ENCODE results near the gene DIO2.

DIO2 gene

DNA sequence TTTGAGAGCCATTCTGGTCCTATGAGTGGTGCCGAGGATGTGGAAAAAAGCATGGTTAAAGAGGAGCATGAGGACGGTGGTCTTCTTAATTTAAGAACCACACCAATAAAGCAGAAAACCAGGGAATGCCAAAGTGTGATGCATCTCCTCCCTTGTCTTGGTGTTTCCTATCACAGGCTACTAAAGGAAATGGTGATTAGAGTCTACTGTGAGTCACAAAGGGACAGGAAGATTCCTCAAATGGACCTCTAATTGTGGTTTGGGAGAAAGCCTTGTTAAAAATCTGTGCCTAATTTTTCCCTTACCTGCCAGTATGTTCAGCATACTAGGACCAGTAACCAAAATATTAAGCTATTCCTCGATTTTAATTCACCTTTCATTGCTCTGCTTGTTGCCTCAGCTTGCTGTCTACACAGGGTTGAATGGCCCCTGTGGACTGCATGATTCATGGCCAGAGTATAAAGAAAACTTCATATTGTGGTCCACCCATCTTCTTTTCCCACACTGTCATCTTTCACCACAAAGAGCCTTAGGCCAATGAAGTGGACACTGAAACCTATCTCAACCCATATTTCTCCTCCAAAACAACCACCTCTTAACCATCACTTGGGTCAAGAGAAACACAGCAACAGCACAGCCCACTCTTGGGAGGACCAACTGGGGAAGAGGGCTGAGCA, 38.8 kb downstream of the DIO2 start:
- DNase-seq (ENCODE audit: low read depth in 2 of 2, low spot score in 1 of 2), result no peak

DNA sequence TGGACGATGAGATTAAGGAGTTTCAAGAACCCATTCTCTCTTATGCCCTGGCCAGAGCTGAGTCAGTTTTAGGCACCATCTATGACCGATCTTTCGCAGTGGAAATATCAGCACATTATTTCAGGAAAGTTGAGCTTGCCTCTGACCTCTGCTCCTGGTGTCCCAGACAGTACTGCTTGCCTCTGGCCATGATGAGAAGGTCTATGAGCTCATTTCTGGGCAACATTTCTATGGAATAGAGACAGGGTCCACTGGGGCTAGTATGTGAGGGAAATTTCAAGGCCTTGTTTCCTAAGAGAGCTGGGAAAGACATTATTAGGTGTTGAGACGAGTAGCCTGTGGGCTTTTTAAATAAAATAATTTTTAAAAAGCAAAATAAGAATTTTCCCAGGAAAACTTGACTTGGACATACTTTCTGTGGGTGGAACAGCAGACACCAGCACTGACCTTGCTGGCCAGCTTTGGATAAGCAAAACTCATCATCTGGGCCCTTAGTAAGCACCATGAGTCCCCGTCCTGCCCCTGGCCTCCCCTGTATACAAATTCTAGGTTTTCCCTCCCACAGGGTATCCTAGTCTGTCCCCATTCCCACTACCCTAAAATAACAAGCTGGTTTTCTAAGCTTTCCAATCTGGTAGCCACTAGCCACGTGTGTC, 43.4 kb downstream of the DIO2 start:
- no peak for DNase-seq (ENCODE audit: low read depth in 2 of 2, low spot score in 1 of 2)

DNA sequence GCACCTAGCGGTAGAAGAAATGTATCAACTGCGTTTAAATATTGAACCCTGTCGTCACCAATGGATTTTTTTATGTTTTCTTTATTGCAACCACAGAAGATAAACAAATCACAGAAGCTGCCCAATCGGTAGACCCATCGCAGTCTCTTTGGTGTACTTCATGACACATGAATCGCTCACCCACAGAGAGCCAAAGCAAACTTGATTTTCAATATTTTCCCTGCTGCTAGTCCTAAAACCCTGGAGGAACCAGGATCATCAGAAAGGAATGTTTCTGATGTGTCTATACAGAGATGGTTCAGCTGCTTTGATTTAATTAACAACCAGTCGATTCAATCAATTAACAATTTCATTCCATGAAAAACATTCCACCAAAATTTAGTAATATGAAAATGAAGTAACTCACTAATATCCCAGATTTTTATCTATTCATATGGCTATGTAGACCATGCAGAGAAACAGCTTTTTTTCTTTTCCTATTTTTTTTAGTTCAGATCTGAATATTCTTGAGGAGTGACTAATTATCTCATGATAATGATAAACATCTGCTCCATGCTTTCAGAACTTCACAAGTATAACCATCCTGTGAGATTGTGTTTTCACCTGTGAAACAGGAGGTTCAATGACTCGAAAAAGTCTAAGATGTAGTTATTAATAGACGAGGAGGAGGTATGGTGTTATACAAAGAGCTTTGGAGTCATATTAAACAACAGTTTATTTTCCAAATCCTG, 46.1 kb downstream of the DIO2 start:
- DNase-seq (ENCODE audit: low read depth in 2 of 2, low spot score in 1 of 2), result no peak

- no peak for DNase-seq (ENCODE audit: low read depth in 2 of 2, low spot score in 1 of 2)
These were observed 58.5 kb downstream of the DIO2 start for GRCh38 chr14:80152763-80153162.

DNA sequence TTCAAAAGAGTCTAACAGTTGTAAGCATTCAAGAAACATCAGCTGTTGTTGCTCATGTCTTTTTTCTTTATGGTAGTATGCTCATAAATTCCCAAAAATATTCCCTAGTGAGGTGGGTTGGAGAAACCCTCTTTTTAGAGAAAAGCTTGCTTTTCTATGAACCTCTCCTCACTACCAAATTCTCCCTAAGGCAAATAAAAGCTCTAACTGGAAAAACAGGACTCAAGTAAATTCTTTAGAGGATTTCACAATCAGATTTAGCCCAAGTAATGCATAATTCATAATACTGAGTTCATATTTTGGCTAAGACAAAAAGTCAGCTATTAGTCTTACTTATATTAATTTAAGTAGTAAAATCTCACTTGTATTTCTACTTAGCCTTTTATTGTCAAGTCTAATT, 59.1 kb downstream of the DIO2 start:
- no peak for DNase-seq (ENCODE audit: low read depth in 2 of 2, low spot score in 1 of 2)

DNA sequence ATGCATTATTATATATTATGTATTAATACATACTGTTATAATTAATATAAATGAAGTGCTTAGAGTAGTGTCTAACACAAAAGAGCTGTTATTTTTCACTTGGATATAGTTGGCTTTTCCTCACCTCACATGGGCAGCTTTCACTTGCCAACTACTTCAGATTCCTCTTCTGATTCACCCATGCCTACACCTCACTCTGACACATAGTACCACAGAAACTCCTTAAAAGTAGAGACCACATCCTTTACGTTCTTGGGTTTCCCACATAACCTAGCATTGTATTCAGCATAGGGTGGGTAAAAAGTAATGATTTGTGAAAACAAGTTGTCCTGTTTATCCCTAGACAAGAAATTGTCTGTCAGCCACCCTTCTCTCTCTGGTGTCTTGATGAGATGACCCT, 61.0 kb downstream of the DIO2 start:
- no peak for DNase-seq (ENCODE audit: low read depth in 2 of 2, low spot score in 1 of 2)

All from stimulated activated CD8-positive, alpha-beta memory T cell treated with anti-CD3 and anti-CD28 coated beads, Interleukin-4, amount 100 ng/mL, for 4 hours (primary cell).